Measurements from ENCODE around the gene STYXL1.
A peak's percentile ranks its signal among the peaks of the same experiment; 100 is the strongest.
"Not testable (repeated sequence)": the region's sequence is repeated elsewhere in the genome, so short reads cannot be mapped to it uniquely, and the experiment has no call there.

Gene STYXL1

GRCh38 chr7:76047811-76048667, at the start of gene STYXL1, which contains the start of gene MDH2:
STYXL1 (minus strand) TSS chr7:76048000; CDS start chr7:76030523, 17,477 bp downstream.
MDH2 (plus strand) TSS chr7:76048106; CDS start chr7:76048161, 55 bp downstream.
- peak; percentile 91 for DNase-seq

- no peak for DNase-seq
Observed at GRCh38 chr7:76095908-76096307, 48.1 kb upstream of the STYXL1 start.

- DNase-seq = not testable (repeated sequence)
Observed at GRCh38 chr7:76094326-76094725, 46.5 kb upstream of the STYXL1 start.

- not testable (repeated sequence) for DNase-seq
Observed at GRCh38 chr7:76093531-76093930, 45.7 kb upstream of the STYXL1 start.

GRCh38 chr7:76091506-76091905, 43.7 kb upstream of the STYXL1 start:
- DNase-seq = no peak

- DNase-seq = no peak
Observed at GRCh38 chr7:76089865-76090475, 42.2 kb upstream of the STYXL1 start.

GRCh38 chr7:76087362-76087791, 39.6 kb upstream of the STYXL1 start:
- DNase-seq = not testable (repeated sequence)

GRCh38 chr7:76086070-76086469, 38.3 kb upstream of the STYXL1 start:
- DNase-seq = no peak

- DNase-seq = not testable (repeated sequence)
Observed at GRCh38 chr7:76084115-76084514, 36.3 kb upstream of the STYXL1 start.

GRCh38 chr7:76080204-76080603, 32.4 kb upstream of the STYXL1 start:
- DNase-seq = no peak

- no peak for DNase-seq
Observed at GRCh38 chr7:76077435-76077834, 29.6 kb upstream of the STYXL1 start.

GRCh38 chr7:76076995-76077394, 29.2 kb upstream of the STYXL1 start:
- DNase-seq = no peak

- DNase-seq = no peak
Observed at GRCh38 chr7:76074972-76075370, 27.2 kb upstream of the STYXL1 start.

- no peak for DNase-seq
Observed at GRCh38 chr7:76074306-76074971, 26.6 kb upstream of the STYXL1 start.

GRCh38 chr7:76073335-76073990, 25.7 kb upstream of the STYXL1 start:
- no peak for DNase-seq

GRCh38 chr7:76072243-76073148, 24.7 kb upstream of the STYXL1 start:
- no peak for DNase-seq

GRCh38 chr7:76071316-76072242, 23.8 kb upstream of the STYXL1 start:
- no peak for DNase-seq

- no peak for DNase-seq
Observed at GRCh38 chr7:76069238-76069638, 21.4 kb upstream of the STYXL1 start.

- DNase-seq = no peak
Observed at GRCh38 chr7:76066716-76067503, 19.1 kb upstream of the STYXL1 start.
